ENCODE results near the gene RTN4RL1. TPM values are rescaled to one million over a fixed set of nuclear protein-coding genes. Genes with fewer than 3 reads are reported as not detected.

Gene RTN4RL1
- total and polyA plus RNA-seq, 2 of the 4 experiments (the other 2 are of a cell fraction) = under 0.01 to 0.03 TPM

- Histone ChIP-seq H3K9ac (ENCODE audit: low read depth, low read length) (no peak overlapping the region), H4K5ac (ENCODE audit: low read depth, low read length) (no peak overlapping the region), H2AFZ (replicated peaks; ENCODE audit: low read length, poor library complexity) (peak overlapping the region; percentile 35), H3K9me1 (ENCODE audit: insufficient read depth, low read length) (no peaks in the 10 kb centered on the region), H3K23ac (ENCODE audit: low read depth, low read length) (no peak overlapping the region), H2AK9ac (replicated peaks; ENCODE audit: low read depth, low read length, poor library complexity) (no peak overlapping the region), H3K56ac (ENCODE audit: extremely low read depth, insufficient read depth, low read length) (no peak overlapping the region), H3K27ac (ENCODE audit: insufficient read depth, low read length) (no peak overlapping the region), H3K14ac (replicated peaks; ENCODE audit: low read depth, low read length) (no peak overlapping the region), H2BK15ac (ENCODE audit: low read depth, low read length) (no peak overlapping the region), H2BK20ac (ENCODE audit: low read depth, low read length) (no peak overlapping the region), H3K27me3 (ENCODE audit: control insufficient read depth, insufficient read depth, low read length) (peaks cover 15% of the 10 kb centered on the region), H2BK5ac (ENCODE audit: low read depth, low read length, poor library complexity, severe bottlenecking) (no peak overlapping the region), H3K4ac (ENCODE audit: low read depth, low read length) (no peak overlapping the region), H4K8ac (ENCODE audit: low read depth in 2 of 2, low read length in 2 of 2) (no peak overlapping the region), H2AK5ac (ENCODE audit: low read depth, low read length) (no peak overlapping the region), H3K4me2 (ENCODE audit: low read depth, low read length) (no peak overlapping the region), H4K20me1 (ENCODE audit: insufficient read depth, low read length) (no peaks in the 10 kb centered on the region), H2BK120ac (ENCODE audit: low read depth, low read length) (no peak overlapping the region), H3K36me3 (ENCODE audit: control insufficient read depth, insufficient read depth, low read length) (no peaks in the 10 kb centered on the region), H3K4me1 (ENCODE audit: control insufficient read depth, insufficient read depth, low read length) (peaks cover 11% of the 10 kb centered on the region), H3K9me3 (ENCODE audit: control insufficient read depth, insufficient read depth, low read length) (no peaks in the 10 kb centered on the region), H3K4me3 (ENCODE audit: insufficient read depth, low read depth, low read length) (no peak overlapping the region), H4K91ac (ENCODE audit: insufficient read depth, low read depth, low read length) (no peak overlapping the region), H3K18ac (ENCODE audit: low read depth, low read length) (no peak overlapping the region), H3K79me1 (ENCODE audit: low read depth in 1 of 2, low read length in 2 of 2) (no peaks in the 10 kb centered on the region)
- ATAC-seq (ENCODE audit: low read depth) = no peak
- CTCF ChIA-PET = no interaction called here
- in situ Hi-C loops (cut with MboI; ENCODE audit: low sequenced_read_pairs) = no loop called here
- no peak for DNase-seq
- BruUV-seq (replicated peaks) = no TSS peak
- TF ChIP-seq MAFK (IDR thresholded peaks at IDR 0.05; ENCODE audit: low read depth, low read length) (no peak), RAD21 (IDR thresholded peaks at IDR 0.05; ENCODE audit: low read length) (no peak), CHD1 (IDR thresholded peaks at IDR 0.05; ENCODE audit: low read depth, low read length) (no peak), CEBPB (IDR thresholded peaks at IDR 0.05; ENCODE audit: low read depth, low read length) (no peak), RFX5 (IDR thresholded peaks at IDR 0.05; ENCODE audit: low read depth, low read length) (no peak), ELK1 (IDR thresholded peaks at IDR 0.05; ENCODE audit: borderline replicate concordance, low read depth, low read length) (no peak), RCOR1 (IDR thresholded peaks at IDR 0.05; ENCODE audit: insufficient replicate concordance, low read length) (no peak), SMC3 (IDR thresholded peaks at IDR 0.05; ENCODE audit: low read depth, low read length) (no peak), POLR2A (IDR thresholded peaks at IDR 0.05; ENCODE audit: low read depth, low read length) (no peak), NFE2L2 (IDR thresholded peaks at IDR 0.05; ENCODE audit: low read depth, low read length) (no peak), FOS (IDR thresholded peaks at IDR 0.05; ENCODE audit: low read depth, low read length) (no peak), BHLHE40 (IDR thresholded peaks at IDR 0.05; ENCODE audit: low read depth, low read length) (no peak), MAZ (IDR thresholded peaks at IDR 0.05; ENCODE audit: borderline replicate concordance, low read depth, low read length) (no peak)
- TF ChIP-seq, protein P1, sequence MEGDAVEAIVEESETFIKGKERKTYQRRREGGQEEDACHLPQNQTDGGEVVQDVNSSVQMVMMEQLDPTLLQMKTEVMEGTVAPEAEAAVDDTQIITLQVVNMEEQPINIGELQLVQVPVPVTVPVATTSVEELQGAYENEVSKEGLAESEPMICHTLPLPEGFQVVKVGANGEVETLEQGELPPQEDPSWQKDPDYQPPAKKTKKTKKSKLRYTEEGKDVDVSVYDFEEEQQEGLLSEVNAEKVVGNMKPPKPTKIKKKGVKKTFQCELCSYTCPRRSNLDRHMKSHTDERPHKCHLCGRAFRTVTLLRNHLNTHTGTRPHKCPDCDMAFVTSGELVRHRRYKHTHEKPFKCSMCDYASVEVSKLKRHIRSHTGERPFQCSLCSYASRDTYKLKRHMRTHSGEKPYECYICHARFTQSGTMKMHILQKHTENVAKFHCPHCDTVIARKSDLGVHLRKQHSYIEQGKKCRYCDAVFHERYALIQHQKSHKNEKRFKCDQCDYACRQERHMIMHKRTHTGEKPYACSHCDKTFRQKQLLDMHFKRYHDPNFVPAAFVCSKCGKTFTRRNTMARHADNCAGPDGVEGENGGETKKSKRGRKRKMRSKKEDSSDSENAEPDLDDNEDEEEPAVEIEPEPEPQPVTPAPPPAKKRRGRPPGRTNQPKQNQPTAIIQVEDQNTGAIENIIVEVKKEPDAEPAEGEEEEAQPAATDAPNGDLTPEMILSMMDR (conservative IDR thresholded peaks at IDR 0.05; ENCODE audit: low read depth, low read length) = no peak
- dilution Hi-C loops (cut with HindIII; ENCODE audit: low sequenced_read_pairs, unreplicated experiment) = no loop called here
- intact Hi-C loops (cut with micrococcal nuclease) = no loop called here
- WGBS, 2 experiments (ENCODE audit: extremely low coverage in 2 of 2, insufficient read length in 1 of 2) = 75% methylated on average over 7 of the region's 9 CpGs; no CpG with 5 or more reads in 1 of the 2 experiments
- POLR2A ChIA-PET (ENCODE audit: unreplicated experiment) = no interaction called here
Observed at GRCh38 chr17:1996800-1997288, 28.3 kb downstream of the RTN4RL1 start.
